ENCODE measurements around the gene TMEM45A. TPM values are rescaled to one million over a fixed set of nuclear protein-coding genes. Genes with fewer than 3 reads are reported as not detected.
"Not testable (repeated sequence)": the region's sequence is repeated elsewhere in the genome, so short reads cannot be mapped to it uniquely, and the experiment has no call there.

TMEM45A gene
- total RNA-seq, 2 experiments from 2014 or later: 0.10 TPM; not detected in 1

GRCh38 chr3:100506355-100506754 lies 13.9 kb downstream of the TMEM45A start:
- no peak overlapping the region for H2AFZ ChIP-seq (ENCODE audit: low read length)
- H3K9me2 ChIP-seq (ENCODE audit: insufficient read depth, low read length): no peaks in the 10 kb centered on the region
- BruUV-seq (replicated peaks): no TSS peak
- POLR2A ChIA-PET: interaction anchor here (0.5 kb wide), 1 partner anchor 213 kb away, joined by 3 read pairs; no protein-coding TSS in a partner anchor
- no peak overlapping the region for H3K4me3 ChIP-seq (ENCODE audit: low read depth, low read length, poor library complexity, severe bottlenecking)
- DNase-seq (ENCODE audit: low spot score): no peak
- H3K36me3 ChIP-seq (ENCODE audit: insufficient read depth, low read length): no peaks in the 10 kb centered on the region
- CTCF ChIA-PET (ENCODE audit: unreplicated experiment): no interaction called here
- intact Hi-C loops (cut with micrococcal nuclease; ENCODE audit: unreplicated experiment): no loop called here
- no peaks in the 10 kb centered on the region for H3K9me3 ChIP-seq (ENCODE audit: low read length)
- H4K20me1 ChIP-seq (ENCODE audit: insufficient read depth, low read length): no peaks in the 10 kb centered on the region
- no peaks in the 10 kb centered on the region for H3K4me1 ChIP-seq (ENCODE audit: insufficient read depth, low read length, poor library complexity, severe bottlenecking)
- H3K79me2 ChIP-seq (ENCODE audit: insufficient read depth, low read depth, low read length): no peaks in the 10 kb centered on the region
- H3K27ac ChIP-seq (ENCODE audit: low read depth, low read length, poor library complexity, severe bottlenecking): no peak overlapping the region
- no peak overlapping the region for H3K4me2 ChIP-seq (ENCODE audit: low read length)
- TF ChIP-seq CTCF (conservative IDR thresholded peaks at IDR 0.05; ENCODE audit: low read length): no peak
- TF ChIP-seq EZH2phosphoT487 (IDR thresholded peaks at IDR 0.05; ENCODE audit: borderline replicate concordance, low read depth, low read length): no peak

- POLR2A ChIA-PET; H3K4me3 ChIP-seq (ENCODE audit: low read depth, low read length, poor library complexity, severe bottlenecking); BruUV-seq (replicated peaks); intact Hi-C loops (cut with micrococcal nuclease; ENCODE audit: unreplicated experiment); H2AFZ ChIP-seq (ENCODE audit: low read length); H3K4me2 ChIP-seq (ENCODE audit: low read length); H3K36me3 ChIP-seq (ENCODE audit: insufficient read depth, low read length); CTCF ChIA-PET (ENCODE audit: unreplicated experiment); H3K27ac ChIP-seq (ENCODE audit: low read depth, low read length, poor library complexity, severe bottlenecking); H3K79me2 ChIP-seq (ENCODE audit: insufficient read depth, low read depth, low read length); H3K9me3 ChIP-seq (ENCODE audit: low read length); H3K9me2 ChIP-seq (ENCODE audit: insufficient read depth, low read length); H3K4me1 ChIP-seq (ENCODE audit: insufficient read depth, low read length, poor library complexity, severe bottlenecking); DNase-seq (ENCODE audit: low spot score); H4K20me1 ChIP-seq (ENCODE audit: insufficient read depth, low read length): not testable (repeated sequence)
Observed at GRCh38 chr3:100509818-100510217, 17.4 kb downstream of the TMEM45A start.

GRCh38 chr3:100516232-100516631 lies 23.8 kb downstream of the TMEM45A start:
- no peak overlapping the region for H3K27ac ChIP-seq (ENCODE audit: low read depth, low read length, poor library complexity, severe bottlenecking)
- no peak for DNase-seq (ENCODE audit: low spot score)
- BruUV-seq (replicated peaks): no TSS peak
- no peaks in the 10 kb centered on the region for H3K4me1 ChIP-seq (ENCODE audit: insufficient read depth, low read length, poor library complexity, severe bottlenecking)
- H3K4me3 ChIP-seq (ENCODE audit: low read depth, low read length, poor library complexity, severe bottlenecking): no peak overlapping the region
- no peaks in the 10 kb centered on the region for H3K79me2 ChIP-seq (ENCODE audit: insufficient read depth, low read depth, low read length)
- no peak overlapping the region for H2AFZ ChIP-seq (ENCODE audit: low read length)
- H3K9me3 ChIP-seq (ENCODE audit: low read length): no peaks in the 10 kb centered on the region
- intact Hi-C loops (cut with micrococcal nuclease; ENCODE audit: unreplicated experiment): no loop called here
- no peak for TF ChIP-seq CTCF (conservative IDR thresholded peaks at IDR 0.05; ENCODE audit: low read length)
- no peak for TF ChIP-seq EZH2phosphoT487 (IDR thresholded peaks at IDR 0.05; ENCODE audit: borderline replicate concordance, low read depth, low read length)
- POLR2A ChIA-PET: no interaction called here
- CTCF ChIA-PET (ENCODE audit: unreplicated experiment): no interaction called here
- H3K4me2 ChIP-seq (ENCODE audit: low read length): no peak overlapping the region
- no peaks in the 10 kb centered on the region for H3K9me2 ChIP-seq (ENCODE audit: insufficient read depth, low read length)
- H4K20me1 ChIP-seq (ENCODE audit: insufficient read depth, low read length): no peaks in the 10 kb centered on the region
- no peaks in the 10 kb centered on the region for H3K36me3 ChIP-seq (ENCODE audit: insufficient read depth, low read length)

Data from OCI-LY7 (cell line).